PFSK-1 (cell line): ENCODE data around the gene CCDC192.

Source experiments
- FOXP2 ChIP-seq: optimal IDR thresholded peaks from 2 replicates; pipeline ENCODE3; 2011; ENCODE audit warnings: borderline replicate concordance, control low read depth, inconsistent platforms; ENCODE audit not compliant: insufficient read depth; ENCODE audit errors: extremely low read length, extremely low read depth
- POLR2AphosphoS5 ChIP-seq: IDR thresholded peaks from 2 replicates; pipeline ENCODE4 v1.6.1; 2012; ENCODE audit warnings: low read depth, mild to moderate bottlenecking, control low read depth, low read length, moderate library complexity
- REST ChIP-seq, 2 experiments: IDR thresholded peaks; 2 replicates each; pipeline versions ENCODE4 v1.6.1 to v1.8.0; 2011 to 2012; ENCODE audit warnings: low read depth in 2 of 2, low read length in 2 of 2, control low read depth in 1 of 2, inconsistent platforms in 1 of 2, mild to moderate bottlenecking in 1 of 2, moderate library complexity in 1 of 2; ENCODE audit not compliant: insufficient read depth in 1 of 2
- SIN3A ChIP-seq: IDR thresholded peaks from 2 replicates; pipeline ENCODE4 v1.6.1; 2012; ENCODE audit warnings: mild to moderate bottlenecking, low read length, moderate library complexity, borderline replicate concordance; ENCODE audit not compliant: insufficient read depth
- TAF1 ChIP-seq: IDR thresholded peaks from 2 replicates; pipeline ENCODE4 v1.6.1; 2012; ENCODE audit warnings: low read length, control low read depth, borderline replicate concordance; ENCODE audit not compliant: insufficient read depth

- TF ChIP-seq POLR2AphosphoS5 (no peak), TAF1 (no peak), REST (IDR thresholded peaks at IDR 0.05; ENCODE audit: insufficient read depth in 1 of 2, low read depth in 2 of 2, low read length in 2 of 2) (no peak), FOXP2 (no peak), SIN3A (no peak)
These were observed 216.0 kb downstream of the CCDC192 start for GRCh38 chr5:127919006-127919796.
